Measurements from ENCODE around the gene CHD5. TPM values are rescaled to one million over a fixed set of nuclear protein-coding genes. Genes with fewer than 3 reads are reported as not detected.

The CHD5 gene
- polyA plus RNA-seq, 1 donor from 2014 or later = 22.0 TPM

- TF ChIP-seq MXI1 (conservative IDR thresholded peaks at IDR 0.05; ENCODE audit: poor library complexity, severe bottlenecking) = no peak
- no peak for TF ChIP-seq RAD21 (conservative IDR thresholded peaks at IDR 0.05)
- TF ChIP-seq SMC3 (conservative IDR thresholded peaks at IDR 0.05; ENCODE audit: poor library complexity) = no peak
- TF ChIP-seq EZH2 (IDR thresholded peaks at IDR 0.05; ENCODE audit: borderline replicate concordance, insufficient read depth, low read length, poor library complexity, severe bottlenecking) = no peak
- no peak for TF ChIP-seq POLR2AphosphoS5 (IDR thresholded peaks at IDR 0.05)
- H3K4me3 ChIP-seq (ENCODE audit: low read length) = no peak overlapping the region
- no peaks in the 10 kb centered on the region for H3F3A ChIP-seq (ENCODE audit: insufficient read depth, low read length, poor library complexity, severe bottlenecking)
- H3K36me3 ChIP-seq (ENCODE audit: insufficient read depth, low read length) = no peaks in the 10 kb centered on the region
- no peaks in the 10 kb centered on the region for H4K20me1 ChIP-seq (ENCODE audit: insufficient read depth)
- H3K9me3 ChIP-seq (ENCODE audit: low read length) = no peaks in the 10 kb centered on the region
- H2AFZ ChIP-seq (ENCODE audit: low read depth, low read length) = no peak overlapping the region
- H3K79me2 ChIP-seq (replicated peaks; ENCODE audit: insufficient read depth, low read length) = no peaks in the 10 kb centered on the region
- no peak overlapping the region for H3K27ac ChIP-seq (ENCODE audit: low read length)
- no peak overlapping the region for H3K9ac ChIP-seq (ENCODE audit: low read length)
- H3K4me2 ChIP-seq (ENCODE audit: low read length) = no peak overlapping the region
- H3K9me2 ChIP-seq (ENCODE audit: insufficient read depth, low read length) = no peaks in the 10 kb centered on the region
- peaks cover 21% of the 10 kb centered on the region for H3K27me3 ChIP-seq (ENCODE audit: insufficient read depth, low read depth, low read length)
Observed at GRCh38 chr1:6211731-6212130, 31.6 kb upstream of the CHD5 start.

- no peaks in the 10 kb centered on the region for H3K9me3 ChIP-seq (ENCODE audit: low read length)
- H3K27me3 ChIP-seq (ENCODE audit: insufficient read depth, low read depth, low read length) = peaks cover 30% of the 10 kb centered on the region
- no peaks in the 10 kb centered on the region for H4K20me1 ChIP-seq (ENCODE audit: insufficient read depth)
Observed at GRCh38 chr1:6210591-6211355, 30.7 kb upstream of the CHD5 start.

More at GRCh38 chr1:6210591-6211355, 30.7 kb upstream of the CHD5 start:
- no peak overlapping the region for H2AFZ ChIP-seq (ENCODE audit: low read depth, low read length)
- H3K36me3 ChIP-seq (ENCODE audit: insufficient read depth, low read length) = no peaks in the 10 kb centered on the region
- no peak overlapping the region for H3K27ac ChIP-seq (ENCODE audit: low read length)
- no peak overlapping the region for H3K4me3 ChIP-seq (ENCODE audit: low read length)
- H3K79me2 ChIP-seq (replicated peaks; ENCODE audit: insufficient read depth, low read length) = no peaks in the 10 kb centered on the region
- H3K9ac ChIP-seq (ENCODE audit: low read length) = no peak overlapping the region
- no peaks in the 10 kb centered on the region for H3F3A ChIP-seq (ENCODE audit: insufficient read depth, low read length, poor library complexity, severe bottlenecking)
- H3K4me2 ChIP-seq (ENCODE audit: low read length) = no peak overlapping the region
- H3K9me2 ChIP-seq (ENCODE audit: insufficient read depth, low read length) = no peaks in the 10 kb centered on the region
- TF ChIP-seq MXI1 (conservative IDR thresholded peaks at IDR 0.05; ENCODE audit: poor library complexity, severe bottlenecking) (no peak), CTCF (IDR thresholded peaks at IDR 0.05; ENCODE audit: poor library complexity, severe bottlenecking) (no peak), SMC3 (conservative IDR thresholded peaks at IDR 0.05; ENCODE audit: poor library complexity) (no peak), POLR2AphosphoS5 (IDR thresholded peaks at IDR 0.05) (no peak), EZH2 (IDR thresholded peaks at IDR 0.05; ENCODE audit: borderline replicate concordance, insufficient read depth, low read length, poor library complexity, severe bottlenecking) (no peak), EP300 (conservative IDR thresholded peaks at IDR 0.05; ENCODE audit: poor library complexity, severe bottlenecking) (no peak), TAF1 (IDR thresholded peaks at IDR 0.05; ENCODE audit: low read depth) (no peak), REST (IDR thresholded peaks at IDR 0.05; ENCODE audit: borderline replicate concordance) (no peak), RAD21 (conservative IDR thresholded peaks at IDR 0.05) (no peak)

Measured in neural cell (in vitro differentiated cells).